Measurements from ENCODE around the gene PHAF1.

DNA sequence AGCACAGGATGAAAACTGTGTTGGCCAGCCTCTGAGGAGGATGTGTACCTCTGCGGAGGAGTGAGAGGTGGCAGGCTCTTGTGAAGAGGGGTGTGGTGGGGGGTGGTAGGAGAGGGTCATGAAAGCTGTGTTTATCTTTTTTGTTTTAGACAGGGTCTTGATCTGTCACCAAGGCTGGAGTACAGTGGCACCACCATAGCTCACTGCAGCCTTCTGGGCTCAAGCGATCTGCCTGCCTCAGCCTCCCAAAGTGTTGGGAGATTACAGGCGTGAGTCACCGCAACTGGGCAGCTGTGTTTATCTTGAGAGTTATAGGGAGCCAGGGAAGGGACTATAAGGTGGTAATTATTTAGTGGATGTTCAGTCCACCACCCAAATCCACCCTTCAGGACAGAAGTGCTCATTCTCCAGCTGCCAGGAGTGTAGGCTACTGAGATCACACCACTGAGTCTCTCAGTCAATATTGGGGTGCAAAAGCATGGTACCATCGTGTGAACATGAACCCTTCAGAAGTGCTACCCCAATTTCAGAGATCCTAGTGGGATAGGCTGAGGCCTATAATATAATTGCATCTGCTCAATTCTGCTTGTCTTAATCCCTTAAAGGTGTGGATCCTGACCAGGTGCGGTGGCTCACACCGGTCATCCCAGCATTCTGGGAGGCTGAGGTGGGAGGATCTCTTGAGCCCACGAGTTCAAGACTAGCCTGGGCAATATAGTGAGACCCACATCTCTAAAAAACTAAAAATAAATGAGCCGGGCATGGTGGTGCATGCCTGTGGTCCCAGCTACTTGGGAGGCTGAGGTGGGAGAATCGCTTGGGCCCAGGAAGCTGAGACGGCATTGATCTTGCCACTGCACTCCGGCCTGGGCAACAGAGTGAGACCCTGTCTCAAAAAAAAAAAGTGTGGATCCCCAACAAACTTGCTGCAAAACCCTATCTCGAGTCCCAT is 81.0 kb downstream of the PHAF1 start:
- TF ChIP-seq ARNTL (CRISPR knock-in tag; IDR thresholded peaks at IDR 0.05; ENCODE audit: borderline replicate concordance, low read depth) = no peak
- TF ChIP-seq, protein P1, sequence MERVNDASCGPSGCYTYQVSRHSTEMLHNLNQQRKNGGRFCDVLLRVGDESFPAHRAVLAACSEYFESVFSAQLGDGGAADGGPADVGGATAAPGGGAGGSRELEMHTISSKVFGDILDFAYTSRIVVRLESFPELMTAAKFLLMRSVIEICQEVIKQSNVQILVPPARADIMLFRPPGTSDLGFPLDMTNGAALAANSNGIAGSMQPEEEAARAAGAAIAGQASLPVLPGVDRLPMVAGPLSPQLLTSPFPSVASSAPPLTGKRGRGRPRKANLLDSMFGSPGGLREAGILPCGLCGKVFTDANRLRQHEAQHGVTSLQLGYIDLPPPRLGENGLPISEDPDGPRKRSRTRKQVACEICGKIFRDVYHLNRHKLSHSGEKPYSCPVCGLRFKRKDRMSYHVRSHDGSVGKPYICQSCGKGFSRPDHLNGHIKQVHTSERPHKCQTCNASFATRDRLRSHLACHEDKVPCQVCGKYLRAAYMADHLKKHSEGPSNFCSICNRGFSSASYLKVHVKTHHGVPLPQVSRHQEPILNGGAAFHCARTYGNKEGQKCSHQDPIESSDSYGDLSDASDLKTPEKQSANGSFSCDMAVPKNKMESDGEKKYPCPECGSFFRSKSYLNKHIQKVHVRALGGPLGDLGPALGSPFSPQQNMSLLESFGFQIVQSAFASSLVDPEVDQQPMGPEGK (CRISPR knock-in tag; IDR thresholded peaks at IDR 0.05; ENCODE audit: borderline replicate concordance) = no peak
